ENCODE data around the gene DNMT1.

Gene DNMT1

GRCh38 chr19:10083911-10084310, 110.8 kb downstream of the DNMT1 start:
- Histone ChIP-seq H3K27ac (no peak overlapping the region), H3K36me3 (no peaks in the 10 kb centered on the region), H3K4me1 (ENCODE audit: control insufficient read depth in 1 of 2, insufficient read depth in 1 of 2, low read depth in 1 of 2, low read length in 1 of 2) (peaks cover 16 to 18% of the 10 kb centered on the region in 2 experiments), H3K9me3 (no peaks in the 10 kb centered on the region), H3K27me3 (peaks cover 11% of the 10 kb centered on the region), H3K4me3 (ENCODE audit: low read depth in 1 of 2, low read length in 1 of 2) (no peak overlapping the region)
- no peak for TF ChIP-seq CTCF (IDR thresholded peaks at IDR 0.05)

Measured in neutrophil (primary cell).